ENCODE measurements around the gene ZBTB7A. TPM values are rescaled to one million over a fixed set of nuclear protein-coding genes. Genes with fewer than 3 reads are reported as not detected.

Gene ZBTB7A
- total RNA-seq, 1 experiment from 2014 or later = 27.9 TPM

DNA sequence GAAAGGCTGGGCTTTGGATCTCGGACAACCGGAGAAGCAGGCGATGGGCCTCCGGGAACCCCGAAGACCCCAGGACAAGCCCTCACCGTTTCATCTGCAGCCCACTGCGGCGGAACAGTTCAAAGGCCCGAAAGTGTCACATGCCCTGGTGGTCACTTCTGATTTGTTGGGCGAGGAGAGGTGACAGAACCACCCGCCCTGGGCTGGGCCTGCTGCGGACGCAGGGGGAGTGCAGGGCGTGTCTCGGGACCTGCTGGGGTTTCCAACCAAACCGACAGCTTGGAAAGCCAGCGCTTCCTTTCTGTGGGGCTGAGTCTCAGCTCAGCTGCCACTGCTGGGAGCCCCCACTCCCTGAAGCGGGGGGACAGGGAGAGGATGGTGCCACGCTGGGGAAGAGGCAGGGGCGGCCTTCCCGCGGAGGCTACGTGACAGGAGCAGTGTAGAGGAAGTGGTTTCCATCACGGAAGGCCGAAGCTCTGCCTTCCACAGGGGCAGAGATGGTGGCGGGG is 22.8 kb upstream of the ZBTB7A start:
- DNase-seq (ENCODE audit: low spot score) = no peak
- Mint-ChIP-seq H3K9me3 (no peaks in the 10 kb centered on the region), H3K27me3 (ENCODE audit: low read depth) (no peaks in the 10 kb centered on the region), H3K4me3 (no peak overlapping the region), H3K4me1 (peaks cover 3% of the 10 kb centered on the region; the same call in 1 of the 2 replicates), H3K36me3 (peaks cover 6% of the 10 kb centered on the region; the same call in 1 of the 2 replicates), H3K27ac (no peak overlapping the region)
- ChIA-PET POLR2A (interaction anchor here (0.6 kb wide), 1 partner anchor 11 kb away, joined by 3 read pairs; no protein-coding TSS in a partner anchor), CTCF (interaction anchor here (1.7 kb wide), 1 partner anchor 50 kb away, joined by 6 read pairs; no protein-coding TSS in a partner anchor)
- no peak; the same call in 1 of the 2 replicates for ATAC-seq
- no peak for TF ChIP-seq FOXK1 (CRISPR knock-in tag; IDR thresholded peaks at IDR 0.05)
- TF ChIP-seq NFYB (CRISPR knock-in tag; conservative IDR thresholded peaks at IDR 0.05; ENCODE audit: low read depth) = no peak
- TF ChIP-seq, protein P1, sequence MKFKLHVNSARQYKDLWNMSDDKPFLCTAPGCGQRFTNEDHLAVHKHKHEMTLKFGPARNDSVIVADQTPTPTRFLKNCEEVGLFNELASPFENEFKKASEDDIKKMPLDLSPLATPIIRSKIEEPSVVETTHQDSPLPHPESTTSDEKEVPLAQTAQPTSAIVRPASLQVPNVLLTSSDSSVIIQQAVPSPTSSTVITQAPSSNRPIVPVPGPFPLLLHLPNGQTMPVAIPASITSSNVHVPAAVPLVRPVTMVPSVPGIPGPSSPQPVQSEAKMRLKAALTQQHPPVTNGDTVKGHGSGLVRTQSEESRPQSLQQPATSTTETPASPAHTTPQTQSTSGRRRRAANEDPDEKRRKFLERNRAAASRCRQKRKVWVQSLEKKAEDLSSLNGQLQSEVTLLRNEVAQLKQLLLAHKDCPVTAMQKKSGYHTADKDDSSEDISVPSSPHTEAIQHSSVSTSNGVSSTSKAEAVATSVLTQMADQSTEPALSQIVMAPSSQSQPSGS (CRISPR knock-in tag; IDR thresholded peaks at IDR 0.05; ENCODE audit: borderline replicate concordance, low read depth) = no peak
- TF ChIP-seq ZNF416 (CRISPR knock-in tag; IDR thresholded peaks at IDR 0.05) = no peak
- TF ChIP-seq RELA (CRISPR knock-in tag; IDR thresholded peaks at IDR 0.05; ENCODE audit: borderline replicate concordance) = no peak
- TF ChIP-seq, protein P2, sequence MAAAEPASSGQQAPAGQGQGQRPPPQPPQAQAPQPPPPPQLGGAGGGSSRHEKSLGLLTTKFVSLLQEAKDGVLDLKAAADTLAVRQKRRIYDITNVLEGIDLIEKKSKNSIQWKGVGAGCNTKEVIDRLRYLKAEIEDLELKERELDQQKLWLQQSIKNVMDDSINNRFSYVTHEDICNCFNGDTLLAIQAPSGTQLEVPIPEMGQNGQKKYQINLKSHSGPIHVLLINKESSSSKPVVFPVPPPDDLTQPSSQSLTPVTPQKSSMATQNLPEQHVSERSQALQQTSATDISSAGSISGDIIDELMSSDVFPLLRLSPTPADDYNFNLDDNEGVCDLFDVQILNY (CRISPR knock-in tag; IDR thresholded peaks at IDR 0.05) = no peak

DNA sequence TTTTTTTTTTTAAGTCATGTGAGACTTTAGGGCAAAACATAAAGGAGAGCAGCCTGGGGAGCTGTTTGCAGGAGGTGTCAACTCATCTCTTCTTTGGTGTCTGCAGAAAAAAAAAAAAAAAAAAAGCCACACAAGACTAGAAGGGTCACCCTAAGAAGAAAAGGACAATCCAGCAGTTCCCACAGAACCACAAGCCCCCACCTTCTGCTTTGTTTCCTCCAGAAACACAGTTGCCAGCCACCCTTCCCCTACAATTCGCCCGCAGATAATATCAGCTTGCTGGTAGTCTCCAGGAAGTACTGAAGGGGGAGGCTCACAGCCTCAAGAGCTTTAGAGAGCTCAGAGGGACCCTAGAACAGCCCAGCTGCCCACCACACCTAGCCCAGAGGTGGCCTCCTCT is 22.3 kb upstream of the ZBTB7A start:
- CTCF ChIA-PET = interaction anchor here (1.7 kb wide), 1 partner anchor 51 kb away, joined by 6 read pairs; no protein-coding TSS in a partner anchor
- POLR2A ChIA-PET = interaction anchor here (0.6 to 0.7 kb wide), 2 partner anchors 11 to 12 kb away, joined by 3 to 6 read pairs; no protein-coding TSS in a partner anchor
- Mint-ChIP-seq H3K4me1 (peaks cover 3% of the 10 kb centered on the region), H3K36me3 (peaks cover 6% of the 10 kb centered on the region; the same call in 1 of the 2 replicates), H3K9me3 (no peaks in the 10 kb centered on the region), H3K27ac (no peak overlapping the region), H3K4me3 (no peak overlapping the region), H3K27me3 (ENCODE audit: low read depth) (no peaks in the 10 kb centered on the region)
- ATAC-seq (no peak), DNase-seq (ENCODE audit: low spot score) (no peak)
- TF ChIP-seq RELA (CRISPR knock-in tag; IDR thresholded peaks at IDR 0.05; ENCODE audit: borderline replicate concordance) (no peak), ZNF219 (CRISPR knock-in tag; IDR thresholded peaks at IDR 0.05; ENCODE audit: borderline replicate concordance) (no peak), ZNF121 (CRISPR knock-in tag; IDR thresholded peaks at IDR 0.05) (no peak), TP53 (CRISPR knock-in tag; IDR thresholded peaks at IDR 0.05) (no peak), RORB (CRISPR knock-in tag; IDR thresholded peaks at IDR 0.05) (no peak), SP1 (CRISPR knock-in tag; conservative IDR thresholded peaks at IDR 0.05) (no peak)
- TF ChIP-seq, protein P3, sequence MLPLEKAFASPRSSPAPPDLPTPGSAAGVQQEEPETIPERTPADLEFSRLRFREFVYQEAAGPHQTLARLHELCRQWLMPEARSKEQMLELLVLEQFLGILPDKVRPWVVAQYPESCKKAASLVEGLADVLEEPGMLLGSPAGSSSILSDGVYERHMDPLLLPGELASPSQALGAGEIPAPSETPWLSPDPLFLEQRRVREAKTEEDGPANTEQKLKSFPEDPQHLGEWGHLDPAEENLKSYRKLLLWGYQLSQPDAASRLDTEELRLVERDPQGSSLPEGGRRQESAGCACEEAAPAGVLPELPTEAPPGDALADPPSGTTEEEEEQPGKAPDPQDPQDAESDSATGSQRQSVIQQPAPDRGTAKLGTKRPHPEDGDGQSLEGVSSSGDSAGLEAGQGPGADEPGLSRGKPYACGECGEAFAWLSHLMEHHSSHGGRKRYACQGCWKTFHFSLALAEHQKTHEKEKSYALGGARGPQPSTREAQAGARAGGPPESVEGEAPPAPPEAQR (CRISPR knock-in tag; IDR thresholded peaks at IDR 0.05) = no peak
- TF ChIP-seq, protein P4, sequence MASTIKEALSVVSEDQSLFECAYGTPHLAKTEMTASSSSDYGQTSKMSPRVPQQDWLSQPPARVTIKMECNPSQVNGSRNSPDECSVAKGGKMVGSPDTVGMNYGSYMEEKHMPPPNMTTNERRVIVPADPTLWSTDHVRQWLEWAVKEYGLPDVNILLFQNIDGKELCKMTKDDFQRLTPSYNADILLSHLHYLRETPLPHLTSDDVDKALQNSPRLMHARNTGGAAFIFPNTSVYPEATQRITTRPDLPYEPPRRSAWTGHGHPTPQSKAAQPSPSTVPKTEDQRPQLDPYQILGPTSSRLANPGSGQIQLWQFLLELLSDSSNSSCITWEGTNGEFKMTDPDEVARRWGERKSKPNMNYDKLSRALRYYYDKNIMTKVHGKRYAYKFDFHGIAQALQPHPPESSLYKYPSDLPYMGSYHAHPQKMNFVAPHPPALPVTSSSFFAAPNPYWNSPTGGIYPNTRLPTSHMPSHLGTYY (CRISPR knock-in tag; IDR thresholded peaks at IDR 0.05) = no peak

DNA sequence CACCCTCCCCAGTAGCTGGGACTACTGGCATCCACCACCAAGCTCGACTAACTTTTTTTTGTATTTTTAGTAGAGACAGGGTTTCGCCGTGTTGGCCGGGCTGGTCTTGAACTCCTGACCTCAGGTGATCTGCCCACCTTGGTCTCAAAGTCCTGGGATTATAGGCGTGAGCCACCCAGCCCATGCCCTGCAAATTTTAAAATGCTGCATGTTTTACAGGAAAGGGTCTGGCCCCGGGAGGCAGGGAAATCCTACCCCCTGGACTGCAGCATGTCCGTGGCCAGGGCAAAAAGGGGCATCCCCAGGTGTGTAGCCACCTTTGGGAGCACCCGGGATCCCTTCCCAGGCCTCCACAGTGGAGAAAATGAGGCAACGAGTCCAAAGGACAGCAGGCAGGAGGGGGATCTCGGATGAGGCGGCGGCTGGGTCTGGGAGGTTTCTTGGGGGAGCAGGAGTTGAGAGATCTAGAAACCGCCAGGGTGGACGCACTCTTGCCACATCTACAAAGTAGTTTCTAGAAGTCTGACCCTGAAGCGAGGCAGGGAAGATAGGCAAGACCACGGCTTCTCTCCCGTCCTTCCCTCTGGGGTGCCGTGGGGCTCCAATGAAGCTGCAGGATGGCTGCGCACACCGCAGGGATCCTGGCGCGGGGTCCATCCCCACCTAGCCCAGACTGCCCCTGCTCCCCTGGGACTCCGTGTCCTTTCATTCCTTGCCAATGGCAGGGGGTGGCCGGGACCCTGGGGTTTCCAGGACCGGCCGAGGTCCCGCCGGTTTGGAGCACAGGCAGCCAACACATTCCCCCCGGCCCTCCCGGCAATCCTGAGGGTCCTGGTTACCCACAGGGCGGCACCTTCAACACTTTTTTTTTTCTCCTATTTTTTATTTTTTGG is 21.3 kb upstream of the ZBTB7A start:
- Mint-ChIP-seq H3K9me3 (no peaks in the 10 kb centered on the region), H3K36me3 (0 out of 2 replicates have a peak, but pooled peaks cover under 1% of the 10 kb centered on the region), H3K27ac (no peak overlapping the region), H3K4me1 (peaks cover 3% of the 10 kb centered on the region), H3K27me3 (ENCODE audit: low read depth) (no peaks in the 10 kb centered on the region), H3K4me3 (no peak overlapping the region)
- DNase-seq (ENCODE audit: low spot score) = no peak
- ChIA-PET CTCF (interaction anchor here (1.9 to 2.9 kb wide), 2 partner anchors 52 to 100 kb away, joined by 9 to 14 read pairs; no protein-coding TSS in a partner anchor), POLR2A (interaction anchor here (0.7 to 0.9 kb wide), 2 partner anchors 13 to 72 kb away, joined by 3 to 6 read pairs; no protein-coding TSS in a partner anchor)
- no peak for ATAC-seq
- TF ChIP-seq NR2C2 (CRISPR knock-in tag; IDR thresholded peaks at IDR 0.05) (no peak), ATF1 (CRISPR knock-in tag; IDR thresholded peaks at IDR 0.05) (no peak), GRHL2 (CRISPR knock-in tag; IDR thresholded peaks at IDR 0.05; ENCODE audit: insufficient replicate concordance, severe bottlenecking) (no peak), GABPB1 (CRISPR knock-in tag; IDR thresholded peaks at IDR 0.05) (no peak)
- TF ChIP-seq, protein P5, sequence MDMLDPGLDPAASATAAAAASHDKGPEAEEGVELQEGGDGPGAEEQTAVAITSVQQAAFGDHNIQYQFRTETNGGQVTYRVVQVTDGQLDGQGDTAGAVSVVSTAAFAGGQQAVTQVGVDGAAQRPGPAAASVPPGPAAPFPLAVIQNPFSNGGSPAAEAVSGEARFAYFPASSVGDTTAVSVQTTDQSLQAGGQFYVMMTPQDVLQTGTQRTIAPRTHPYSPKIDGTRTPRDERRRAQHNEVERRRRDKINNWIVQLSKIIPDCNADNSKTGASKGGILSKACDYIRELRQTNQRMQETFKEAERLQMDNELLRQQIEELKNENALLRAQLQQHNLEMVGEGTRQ (CRISPR knock-in tag; IDR thresholded peaks at IDR 0.05) = no peak
- TF ChIP-seq, protein P6, sequence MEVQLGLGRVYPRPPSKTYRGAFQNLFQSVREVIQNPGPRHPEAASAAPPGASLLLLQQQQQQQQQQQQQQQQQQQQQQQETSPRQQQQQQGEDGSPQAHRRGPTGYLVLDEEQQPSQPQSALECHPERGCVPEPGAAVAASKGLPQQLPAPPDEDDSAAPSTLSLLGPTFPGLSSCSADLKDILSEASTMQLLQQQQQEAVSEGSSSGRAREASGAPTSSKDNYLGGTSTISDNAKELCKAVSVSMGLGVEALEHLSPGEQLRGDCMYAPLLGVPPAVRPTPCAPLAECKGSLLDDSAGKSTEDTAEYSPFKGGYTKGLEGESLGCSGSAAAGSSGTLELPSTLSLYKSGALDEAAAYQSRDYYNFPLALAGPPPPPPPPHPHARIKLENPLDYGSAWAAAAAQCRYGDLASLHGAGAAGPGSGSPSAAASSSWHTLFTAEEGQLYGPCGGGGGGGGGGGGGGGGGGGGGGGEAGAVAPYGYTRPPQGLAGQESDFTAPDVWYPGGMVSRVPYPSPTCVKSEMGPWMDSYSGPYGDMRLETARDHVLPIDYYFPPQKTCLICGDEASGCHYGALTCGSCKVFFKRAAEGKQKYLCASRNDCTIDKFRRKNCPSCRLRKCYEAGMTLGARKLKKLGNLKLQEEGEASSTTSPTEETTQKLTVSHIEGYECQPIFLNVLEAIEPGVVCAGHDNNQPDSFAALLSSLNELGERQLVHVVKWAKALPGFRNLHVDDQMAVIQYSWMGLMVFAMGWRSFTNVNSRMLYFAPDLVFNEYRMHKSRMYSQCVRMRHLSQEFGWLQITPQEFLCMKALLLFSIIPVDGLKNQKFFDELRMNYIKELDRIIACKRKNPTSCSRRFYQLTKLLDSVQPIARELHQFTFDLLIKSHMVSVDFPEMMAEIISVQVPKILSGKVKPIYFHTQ (CRISPR knock-in tag; IDR thresholded peaks at IDR 0.05) = no peak
- TF ChIP-seq, protein P7, sequence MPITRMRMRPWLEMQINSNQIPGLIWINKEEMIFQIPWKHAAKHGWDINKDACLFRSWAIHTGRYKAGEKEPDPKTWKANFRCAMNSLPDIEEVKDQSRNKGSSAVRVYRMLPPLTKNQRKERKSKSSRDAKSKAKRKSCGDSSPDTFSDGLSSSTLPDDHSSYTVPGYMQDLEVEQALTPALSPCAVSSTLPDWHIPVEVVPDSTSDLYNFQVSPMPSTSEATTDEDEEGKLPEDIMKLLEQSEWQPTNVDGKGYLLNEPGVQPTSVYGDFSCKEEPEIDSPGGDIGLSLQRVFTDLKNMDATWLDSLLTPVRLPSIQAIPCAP (CRISPR knock-in tag; IDR thresholded peaks at IDR 0.05) = no peak
